ENCODE data around the gene TRIM75.

GRCh38 chr4:165055601-165056000, 1.9 kb downstream of the TRIM75 start:
- no peak for TF ChIP-seq EGR1 (IDR thresholded peaks at IDR 0.05)
- no peak for TF ChIP-seq TAF1 (IDR thresholded peaks at IDR 0.05; ENCODE audit: low read depth)
- no peak for TF ChIP-seq REST (IDR thresholded peaks at IDR 0.05; ENCODE audit: low read depth)
- no peak for TF ChIP-seq NFIC (IDR thresholded peaks at IDR 0.05)
